GM12874 (cell line): ENCODE measurements around the gene STX4.

Experiments used
- CTCF ChIP-seq: IDR thresholded peaks from 2 replicates; pipeline ENCODE4 v1.5.1; 2011; ENCODE audit warnings: low read depth, mild to moderate bottlenecking, control low read depth, low read length, moderate library complexity; ENCODE audit not compliant: insufficient read depth

Gene STX4

GRCh38 chr16:31022544-31023251 lies 10.7 kb upstream of the STX4 start:
- no peak for TF ChIP-seq CTCF

- no peak for TF ChIP-seq CTCF
Observed at GRCh38 chr16:31023252-31023602, 10.1 kb upstream of the STX4 start.

- TF ChIP-seq CTCF, result no peak
Observed at GRCh38 chr16:31023627-31024226, 9.6 kb upstream of the STX4 start.

GRCh38 chr16:31025339-31025738 lies 8.0 kb upstream of the STX4 start:
- no peak for TF ChIP-seq CTCF

- no peak for TF ChIP-seq CTCF
Observed at GRCh38 chr16:31029272-31029671, 4.1 kb upstream of the STX4 start.

GRCh38 chr16:31031276-31031675 lies 2.1 kb upstream of the STX4 start:
- TF ChIP-seq CTCF, result no peak

GRCh38 chr16:31033709-31034492 lies 543 bp downstream of the STX4 start:
- TF ChIP-seq CTCF, result no peak
